Measurements from ENCODE around the gene PRKACG.

Gene PRKACG

GRCh38 chr9:68980341-68980914 lies 33.5 kb downstream of the PRKACG start:
- no peak for TF ChIP-seq EZH2phosphoT487 (IDR thresholded peaks at IDR 0.05; ENCODE audit: borderline replicate concordance, low read length)
- TF ChIP-seq, protein P1, sequence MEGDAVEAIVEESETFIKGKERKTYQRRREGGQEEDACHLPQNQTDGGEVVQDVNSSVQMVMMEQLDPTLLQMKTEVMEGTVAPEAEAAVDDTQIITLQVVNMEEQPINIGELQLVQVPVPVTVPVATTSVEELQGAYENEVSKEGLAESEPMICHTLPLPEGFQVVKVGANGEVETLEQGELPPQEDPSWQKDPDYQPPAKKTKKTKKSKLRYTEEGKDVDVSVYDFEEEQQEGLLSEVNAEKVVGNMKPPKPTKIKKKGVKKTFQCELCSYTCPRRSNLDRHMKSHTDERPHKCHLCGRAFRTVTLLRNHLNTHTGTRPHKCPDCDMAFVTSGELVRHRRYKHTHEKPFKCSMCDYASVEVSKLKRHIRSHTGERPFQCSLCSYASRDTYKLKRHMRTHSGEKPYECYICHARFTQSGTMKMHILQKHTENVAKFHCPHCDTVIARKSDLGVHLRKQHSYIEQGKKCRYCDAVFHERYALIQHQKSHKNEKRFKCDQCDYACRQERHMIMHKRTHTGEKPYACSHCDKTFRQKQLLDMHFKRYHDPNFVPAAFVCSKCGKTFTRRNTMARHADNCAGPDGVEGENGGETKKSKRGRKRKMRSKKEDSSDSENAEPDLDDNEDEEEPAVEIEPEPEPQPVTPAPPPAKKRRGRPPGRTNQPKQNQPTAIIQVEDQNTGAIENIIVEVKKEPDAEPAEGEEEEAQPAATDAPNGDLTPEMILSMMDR (IDR thresholded peaks at IDR 0.05; ENCODE audit: low read depth, low read length, poor library complexity, severe bottlenecking) = no peak
- H3K4me2 ChIP-seq (ENCODE audit: low read length) = no peak overlapping the region
- no peaks in the 10 kb centered on the region for H3K36me3 ChIP-seq (ENCODE audit: control insufficient read depth, low read length)
- H3K4me1 ChIP-seq (ENCODE audit: control insufficient read depth, low read length) = peaks cover 46% of the 10 kb centered on the region
- no peaks in the 10 kb centered on the region; the same call in 1 of the 2 replicates for H3F3A ChIP-seq (ENCODE audit: control insufficient read depth, insufficient read depth)
- H3K79me2 ChIP-seq (ENCODE audit: control insufficient read depth, low read length) = no peaks in the 10 kb centered on the region
- no peaks in the 10 kb centered on the region for H3K9me2 ChIP-seq (replicated peaks; ENCODE audit: control insufficient read depth, low read length)
- H4K20me1 ChIP-seq (ENCODE audit: control insufficient read depth, insufficient read depth, low read depth, low read length) = no peaks in the 10 kb centered on the region
- no peak overlapping the region for H3K4me3 ChIP-seq (ENCODE audit: low read length)
- H3K9me3 ChIP-seq (ENCODE audit: control insufficient read depth, insufficient read depth, low read length) = no peaks in the 10 kb centered on the region
- no peak overlapping the region for H3K27ac ChIP-seq (ENCODE audit: low read depth, low read length)
- no peaks in the 10 kb centered on the region for H3K27me3 ChIP-seq (ENCODE audit: control insufficient read depth, low read length)

DNA sequence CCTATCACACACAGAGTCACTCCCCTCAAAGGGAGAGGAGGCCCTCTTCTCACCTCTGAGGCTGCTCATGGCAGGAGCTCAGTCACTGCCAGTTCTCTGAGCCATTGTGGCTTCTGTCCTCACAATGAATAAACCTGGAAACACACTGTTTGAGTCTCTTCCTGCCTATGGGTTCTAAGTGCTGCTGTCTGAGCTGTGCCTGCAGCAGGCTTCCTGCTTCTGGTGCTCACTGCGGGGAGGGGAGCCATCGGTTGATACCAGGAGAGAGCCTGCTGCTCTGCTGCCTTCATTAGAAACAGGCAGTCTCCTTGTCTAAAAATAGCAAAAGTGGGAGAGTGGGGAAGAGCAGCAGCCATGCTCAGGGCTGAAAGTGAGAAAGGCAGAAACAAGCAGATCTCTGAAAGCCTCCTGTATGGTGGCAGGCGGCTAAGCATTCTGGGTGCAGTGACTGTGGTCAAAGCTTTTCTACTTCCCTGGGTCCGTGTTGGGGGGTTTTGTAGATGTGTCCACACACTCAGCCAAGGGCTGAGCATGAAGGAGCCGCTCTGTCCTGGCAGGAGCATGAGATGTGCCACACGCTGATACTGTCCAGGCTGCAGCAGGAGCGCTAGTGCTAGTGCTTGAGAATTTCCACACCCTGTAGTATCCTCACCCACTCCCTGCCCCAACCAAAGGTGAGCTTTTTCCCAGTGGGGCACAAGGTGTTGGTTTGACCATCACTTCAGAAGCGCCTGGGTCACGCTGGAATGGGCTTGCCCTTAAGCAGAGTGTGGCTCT lies 34.2 kb downstream of the PRKACG start:
- TF ChIP-seq EZH2phosphoT487 (IDR thresholded peaks at IDR 0.05; ENCODE audit: borderline replicate concordance, low read length) = no peak
- TF ChIP-seq, protein P1 (IDR thresholded peaks at IDR 0.05; ENCODE audit: low read depth, low read length, poor library complexity, severe bottlenecking) = no peak
- Histone ChIP-seq H3K9me2 (replicated peaks; ENCODE audit: control insufficient read depth, low read length) (no peaks in the 10 kb centered on the region), H3K4me3 (ENCODE audit: low read length) (no peak overlapping the region), H3K27me3 (ENCODE audit: control insufficient read depth, low read length) (no peaks in the 10 kb centered on the region), H4K20me1 (ENCODE audit: control insufficient read depth, insufficient read depth, low read depth, low read length) (no peaks in the 10 kb centered on the region), H3K4me2 (ENCODE audit: low read length) (no peak overlapping the region), H3F3A (ENCODE audit: control insufficient read depth, insufficient read depth) (no peaks in the 10 kb centered on the region; the same call in 1 of the 2 replicates), H3K9me3 (ENCODE audit: control insufficient read depth, insufficient read depth, low read length) (no peaks in the 10 kb centered on the region), H3K36me3 (ENCODE audit: control insufficient read depth, low read length) (no peaks in the 10 kb centered on the region), H3K27ac (ENCODE audit: low read depth, low read length) (no peak overlapping the region), H3K4me1 (ENCODE audit: control insufficient read depth, low read length) (peaks cover 46% of the 10 kb centered on the region), H3K79me2 (ENCODE audit: control insufficient read depth, low read length) (no peaks in the 10 kb centered on the region)

GRCh38 chr9:68978501-68978900 lies 35.4 kb downstream of the PRKACG start:
- no peak overlapping the region for H3K27ac ChIP-seq (ENCODE audit: low read depth, low read length)
- no peaks in the 10 kb centered on the region for H3K79me2 ChIP-seq (ENCODE audit: control insufficient read depth, low read length)
- H3K9me3 ChIP-seq (ENCODE audit: control insufficient read depth, insufficient read depth, low read length) = no peaks in the 10 kb centered on the region
- H4K20me1 ChIP-seq (ENCODE audit: control insufficient read depth, insufficient read depth, low read depth, low read length) = no peaks in the 10 kb centered on the region
- no peaks in the 10 kb centered on the region for H3K9me2 ChIP-seq (replicated peaks; ENCODE audit: control insufficient read depth, low read length)
- H3K4me1 ChIP-seq (ENCODE audit: control insufficient read depth, low read length) = peaks cover 45% of the 10 kb centered on the region
- no peaks in the 10 kb centered on the region for H3K27me3 ChIP-seq (ENCODE audit: control insufficient read depth, low read length)
- no peaks in the 10 kb centered on the region for H3K36me3 ChIP-seq (ENCODE audit: control insufficient read depth, low read length)
- H3K4me2 ChIP-seq (ENCODE audit: low read length) = no peak overlapping the region
- no peak overlapping the region for H3K4me3 ChIP-seq (ENCODE audit: low read length)
- no peaks in the 10 kb centered on the region; the same call in 1 of the 2 replicates for H3F3A ChIP-seq (ENCODE audit: control insufficient read depth, insufficient read depth)
- TF ChIP-seq EZH2phosphoT487 (IDR thresholded peaks at IDR 0.05; ENCODE audit: borderline replicate concordance, low read length) = no peak
- TF ChIP-seq, protein P1 (IDR thresholded peaks at IDR 0.05; ENCODE audit: low read depth, low read length, poor library complexity, severe bottlenecking) = no peak

Data from DOHH2 (cell line).